Ovary (tissue), 9 donors: Measurements from ENCODE around the gene TGFBI. TPM values are rescaled to one million over a fixed set of nuclear protein-coding genes. Genes with fewer than 3 reads are reported as not detected.

Experiments
- DNase-seq, 5 donors: peaks; one replicate each; pipeline ENCODE4 v3.0.0-alpha.2; 2019 to 2020
- H3K27ac ChIP-seq, 2 donors: fragments of 200-600 bp; one replicate each; pipeline versions ENCODE4 v1.5.1 to v1.8.0; 2019 to 2022
- H3K27me3 ChIP-seq: fragments of 200-600 bp; one replicate; pipeline ENCODE4 v1.8.0; 2022
- H3K36me3 ChIP-seq: fragments of 200-600 bp; sonication (generic); one replicate; pipeline ENCODE4 v1.5.1; 2019
- H3K4me1 ChIP-seq: one replicate; pipeline ENCODE4 v1.8.1; 2013; ENCODE audit warnings: mild to moderate bottlenecking, moderate library complexity; ENCODE audit not compliant: insufficient read depth
- H3K4me3 ChIP-seq: fragments of 200-600 bp; sonication (generic); one replicate; pipeline ENCODE4 v1.5.1; 2017
- H3K9me3 ChIP-seq, 2 donors: fragments of 200-600 bp in 1 of 2; sonication (generic) in 1 of 2; one replicate each; pipeline versions ENCODE4 v1.5.1 to v1.8.1; 2013 to 2019; ENCODE audit warnings: mild to moderate bottlenecking in 1 of 2, moderate library complexity in 1 of 2
- EP300 ChIP-seq: sonication (generic); formaldehyde crosslinking; IDR thresholded peaks from one replicate; pipeline ENCODE4 v1.6.1; 2017; ENCODE audit warnings: antibody characterized with exemption
- POLR2A ChIP-seq: fragments of 450-650 bp; IDR thresholded peaks from one replicate; pipeline ENCODE4 v1.6.1; 2017; ENCODE audit warnings: antibody characterized with exemption, mild to moderate bottlenecking, moderate library complexity
- WGBS, 3 donors: extraction: QIAGEN DNeasy Blood & Tissue Kit in 1 of 3; methylation state at CpG; one replicate each; pipeline versions ENCODE4 v1.1.5 to v1.1.7; 2013 to 2017; 5-methylcytosine and 5-hydroxymethylcytosine counted together
- intact Hi-C, 4 donors: fragments of 100-400 bp; cut with DNase I; formaldehyde crosslinking; loops; one replicate each; pipeline versions ENCODE4 v1.11.0 to v1.15.1; 2022 to 2023
- polyA plus RNA-seq, 2 donors: library from polyadenylated mRNA; stranded (reverse); fragments of 200-250 nt in 1 of 2; fragments of 350-450 nt in 1 of 2; fragmentation: Illumina TruSeq in 1 of 2; extraction: RNeasy Lipid Tissue Mini Kit (QIAGEN cat#74804) in 1 of 2; gene quantifications; one replicate each; pipeline ENCODE4 v1.2.3, GENCODE V29; 2013 to 2014
- total RNA-seq, 7 donors: library from RNA; depleted of rRNA in 2 of 7; stranded (reverse); fragments of >200 nt in 2 of 7; fragmentation: NEBNext Ultra II Directional in 3 of 7; extraction: Animal tissue kit (Norgen Biotek cat#: 25700) in 3 of 7; gene quantifications; one replicate each; pipeline versions ENCODE4 v1.1.0 to v1.2.4, GENCODE V29; 2016 to 2023
- TF ChIP-seq, protein P1 (sequence below), 3 donors: fragments of 450-650 bp in 2 of 3; fragments of 200-600 bp in 1 of 3; IDR thresholded peaks; one replicate each; pipeline versions ENCODE4 v1.5.1 to v1.8.0; 2016 to 2022; ENCODE audit warnings: antibody characterized with exemption in 3 of 3, mild to moderate bottlenecking in 1 of 3
- donor health status: DM: no; HTN: no; CAD: no; lungs with moderate emphysema.
- donor health status: DM: no; HTN: no; CAD: no.
- donor health status: Bipolar disorder and iron deficiency.
- donor health status: DM: yes; HTN: yes; CAD: no.
- donor health status: DM: no; HTN: no; CAD: no.
- donor health status: DM: yes; HTN: yes; CAD: no.

TGFBI gene
- total and polyA plus RNA-seq, 9 donors, result 14.5 to 138 (median 25.3) TPM

DNA sequence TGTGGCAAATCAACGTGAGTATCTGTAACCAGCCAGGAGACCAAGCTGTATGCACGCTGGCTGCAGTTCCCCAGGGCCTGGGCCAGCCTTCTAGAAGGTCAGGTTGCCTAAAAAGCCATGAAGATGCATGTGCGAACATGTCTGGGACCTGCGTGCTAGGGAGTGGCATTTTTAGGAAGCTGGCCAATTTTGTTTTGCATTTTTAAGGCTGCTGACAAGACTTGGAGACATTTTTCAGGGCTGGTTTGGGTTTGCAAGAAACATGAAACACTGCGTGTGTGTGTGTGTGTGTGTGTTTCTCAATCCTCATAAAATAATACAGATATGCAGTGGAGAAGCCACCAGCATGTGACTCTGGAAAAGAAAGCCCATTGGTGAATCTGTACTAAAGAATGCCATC is 5.1 kb downstream of the TGFBI start:
- Histone ChIP-seq H3K36me3 (no peaks in the 10 kb centered on the region), H3K27ac (no peak overlapping the region), H3K4me3 (no peak overlapping the region), H3K9me3 (no peaks in the 10 kb centered on the region), H3K27me3 (no peaks in the 10 kb centered on the region), H3K4me1 (peaks cover 4% of the 10 kb centered on the region)
- TF ChIP-seq POLR2A (no peak), EP300 (no peak)
- TF ChIP-seq, protein P1, sequence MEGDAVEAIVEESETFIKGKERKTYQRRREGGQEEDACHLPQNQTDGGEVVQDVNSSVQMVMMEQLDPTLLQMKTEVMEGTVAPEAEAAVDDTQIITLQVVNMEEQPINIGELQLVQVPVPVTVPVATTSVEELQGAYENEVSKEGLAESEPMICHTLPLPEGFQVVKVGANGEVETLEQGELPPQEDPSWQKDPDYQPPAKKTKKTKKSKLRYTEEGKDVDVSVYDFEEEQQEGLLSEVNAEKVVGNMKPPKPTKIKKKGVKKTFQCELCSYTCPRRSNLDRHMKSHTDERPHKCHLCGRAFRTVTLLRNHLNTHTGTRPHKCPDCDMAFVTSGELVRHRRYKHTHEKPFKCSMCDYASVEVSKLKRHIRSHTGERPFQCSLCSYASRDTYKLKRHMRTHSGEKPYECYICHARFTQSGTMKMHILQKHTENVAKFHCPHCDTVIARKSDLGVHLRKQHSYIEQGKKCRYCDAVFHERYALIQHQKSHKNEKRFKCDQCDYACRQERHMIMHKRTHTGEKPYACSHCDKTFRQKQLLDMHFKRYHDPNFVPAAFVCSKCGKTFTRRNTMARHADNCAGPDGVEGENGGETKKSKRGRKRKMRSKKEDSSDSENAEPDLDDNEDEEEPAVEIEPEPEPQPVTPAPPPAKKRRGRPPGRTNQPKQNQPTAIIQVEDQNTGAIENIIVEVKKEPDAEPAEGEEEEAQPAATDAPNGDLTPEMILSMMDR (IDR thresholded peaks at IDR 0.05), result no peak
- WGBS, 3 donors, result 55 to 77% (median 70%) methylated on average over 5 of the region's 5 CpGs
- intact Hi-C loops, result no loop called here
- no peak for DNase-seq

GRCh38 chr5:136034492-136034891 is 5.7 kb downstream of the TGFBI start:
- intact Hi-C loops, result no loop called here
- 67 to 80% (median 68%) methylated on average over 1 of the region's 1 CpG for WGBS, 3 donors
- Histone ChIP-seq H3K27ac (no peak overlapping the region), H3K36me3 (no peaks in the 10 kb centered on the region), H3K9me3 (no peaks in the 10 kb centered on the region), H3K4me1 (peaks cover 2% of the 10 kb centered on the region), H3K4me3 (no peak overlapping the region), H3K27me3 (no peaks in the 10 kb centered on the region)
- DNase-seq, result no peak
- TF ChIP-seq, protein P1 (IDR thresholded peaks at IDR 0.05), result no peak
- TF ChIP-seq EP300 (no peak), POLR2A (no peak)

DNA sequence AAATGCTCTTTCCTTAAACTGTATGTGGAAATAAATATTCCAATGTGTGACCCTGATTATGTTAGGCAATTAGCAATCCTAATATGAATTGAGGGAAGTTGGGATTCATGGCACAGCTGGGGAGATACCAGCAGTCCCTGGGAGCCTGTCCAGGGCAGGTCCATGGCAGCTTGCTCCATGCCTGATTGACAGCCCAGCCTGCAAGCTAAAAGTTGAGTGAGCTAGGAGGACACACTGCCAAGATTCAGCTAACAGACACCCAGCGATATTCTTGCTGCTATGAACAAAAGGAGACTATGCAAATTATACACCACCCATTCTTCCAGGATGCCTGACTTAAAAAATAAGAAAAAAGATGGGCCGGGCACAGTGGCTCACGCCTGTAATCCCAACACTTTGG is 6.2 kb downstream of the TGFBI start:
- peaks cover 1% of the 10 kb centered on the region for H3K4me1 ChIP-seq

DNA sequence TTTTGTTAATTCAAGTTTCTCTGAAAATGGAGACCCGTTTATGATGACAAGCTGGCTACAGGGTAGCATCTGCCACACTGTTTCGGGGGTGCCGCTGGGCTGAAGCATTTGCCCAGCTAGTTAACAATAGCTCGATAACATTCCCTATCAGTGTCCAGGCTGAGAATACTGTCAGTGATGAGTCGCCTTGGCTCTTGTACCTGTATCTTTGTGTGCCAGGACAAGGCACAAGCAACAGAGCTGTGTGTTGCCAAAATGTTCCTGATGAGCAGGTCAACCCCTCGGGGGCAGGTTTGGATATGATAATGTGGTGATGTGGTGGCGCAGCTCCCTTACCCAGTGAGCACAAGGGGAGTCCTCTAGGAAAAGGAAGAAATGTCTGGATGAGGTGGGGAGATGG is 7.0 kb downstream of the TGFBI start:
- no peaks in the 10 kb centered on the region for H3K27me3 ChIP-seq
- no peak overlapping the region for H3K27ac ChIP-seq
- no peaks in the 10 kb centered on the region for H3K9me3 ChIP-seq
- H3K4me3 ChIP-seq, result no peak overlapping the region
- no peaks in the 10 kb centered on the region for H3K36me3 ChIP-seq
- 83 to 97% (median 93%) methylated on average over 7 of the region's 7 CpGs for WGBS, 3 donors
- H3K4me1 ChIP-seq, result peaks cover 1% of the 10 kb centered on the region
- no peak for DNase-seq
- intact Hi-C loops, result no loop called here
- TF ChIP-seq, protein P1 (IDR thresholded peaks at IDR 0.05), result no peak
- TF ChIP-seq EP300 (no peak), POLR2A (no peak)

More for the DNA sequence above, 6.2 kb downstream of the TGFBI start:
- TF ChIP-seq, protein P1 (IDR thresholded peaks at IDR 0.05), result no peak
- no peak for TF ChIP-seq EP300
- no peak for TF ChIP-seq POLR2A
- H3K27ac ChIP-seq, result no peak overlapping the region
- H3K27me3 ChIP-seq, result no peaks in the 10 kb centered on the region
- 96 to 97% (median 96%) methylated on average over 3 of the region's 3 CpGs for WGBS, 3 donors
- no peak overlapping the region for H3K4me3 ChIP-seq
- intact Hi-C loops, result no loop called here
- no peaks in the 10 kb centered on the region for H3K9me3 ChIP-seq
- DNase-seq, result no peak
- H3K36me3 ChIP-seq, result no peaks in the 10 kb centered on the region
